Tibial nerve (tissue), 4 donors: Measurements from ENCODE around the gene TLE4. TPM values are rescaled to one million over a fixed set of nuclear protein-coding genes. Genes with fewer than 3 reads are reported as not detected.

Experiments used
- DNase-seq, 2 donors: peaks; one replicate each; pipeline ENCODE4 v3.0.0-alpha.2; 2019; ENCODE audit warnings: low spot score in 2 of 2
- H3K27ac ChIP-seq, 4 donors: fragments of 200-600 bp; sonication (generic) in 3 of 4; one replicate each; pipeline ENCODE4 v1.5.1; 2017 to 2019; ENCODE audit warnings: mild to moderate bottlenecking in 1 of 4
- H3K27me3 ChIP-seq, 2 donors: fragments of 200-600 bp; sonication (generic) in 1 of 2; one replicate each; pipeline versions ENCODE4 v1.5.1 to v1.6.0; 2017 to 2019
- H3K36me3 ChIP-seq, 3 donors: fragments of 200-600 bp; sonication (generic); one replicate each; pipeline ENCODE4 v1.5.1; 2018 to 2019
- H3K4me1 ChIP-seq, 4 donors: fragments of 200-600 bp; sonication (generic) in 3 of 4; one replicate each; pipeline ENCODE4 v1.5.1; 2017 to 2019
- H3K4me3 ChIP-seq, 4 donors: fragments of 200-600 bp; sonication (generic) in 3 of 4; one replicate each; pipeline ENCODE4 v1.5.1; 2017 to 2019; ENCODE audit warnings: mild to moderate bottlenecking in 1 of 4, moderate library complexity in 1 of 4
- H3K9me3 ChIP-seq, 4 donors: fragments of 200-600 bp; sonication (generic) in 3 of 4; one replicate each; pipeline ENCODE4 v1.5.1; 2017 to 2019
- EP300 ChIP-seq, 2 donors: sonication (generic); formaldehyde crosslinking; IDR thresholded peaks; one replicate each; pipeline ENCODE4 v1.6.1; 2017; ENCODE audit warnings: antibody characterized with exemption in 2 of 2, mild to moderate bottlenecking in 1 of 2
- POLR2A ChIP-seq, 2 donors: fragments of 450-650 bp; IDR thresholded peaks; one replicate each; pipeline ENCODE4 v1.6.1; 2017; ENCODE audit warnings: antibody characterized with exemption in 2 of 2, mild to moderate bottlenecking in 2 of 2, moderate library complexity in 2 of 2
- WGBS, 2 donors: methylation state at CpG; one replicate each; pipeline ENCODE4 v1.1.5; 2018; 5-methylcytosine and 5-hydroxymethylcytosine counted together
- total RNA-seq, 4 donors: library from RNA; depleted of rRNA; stranded (reverse); fragments of >200 nt; gene quantifications; one replicate each; pipeline ENCODE4 v1.1.0, GENCODE V29; 2016
- TF ChIP-seq, protein P1 (sequence below), 5 experiments: fragments of 200-600 bp in 3 of 5; fragments of 450-650 bp in 2 of 5; sonication (generic) in 3 of 5; IDR thresholded peaks; one replicate each; pipeline ENCODE4 v1.5.1; 2016 to 2019; ENCODE audit warnings: antibody characterized with exemption in 5 of 5, mild to moderate bottlenecking in 3 of 5, moderate library complexity in 2 of 5

TLE4 gene
- total RNA-seq, 4 donors from 2014 or later = 28.0 to 34.3 (median 29.8) TPM

DNA sequence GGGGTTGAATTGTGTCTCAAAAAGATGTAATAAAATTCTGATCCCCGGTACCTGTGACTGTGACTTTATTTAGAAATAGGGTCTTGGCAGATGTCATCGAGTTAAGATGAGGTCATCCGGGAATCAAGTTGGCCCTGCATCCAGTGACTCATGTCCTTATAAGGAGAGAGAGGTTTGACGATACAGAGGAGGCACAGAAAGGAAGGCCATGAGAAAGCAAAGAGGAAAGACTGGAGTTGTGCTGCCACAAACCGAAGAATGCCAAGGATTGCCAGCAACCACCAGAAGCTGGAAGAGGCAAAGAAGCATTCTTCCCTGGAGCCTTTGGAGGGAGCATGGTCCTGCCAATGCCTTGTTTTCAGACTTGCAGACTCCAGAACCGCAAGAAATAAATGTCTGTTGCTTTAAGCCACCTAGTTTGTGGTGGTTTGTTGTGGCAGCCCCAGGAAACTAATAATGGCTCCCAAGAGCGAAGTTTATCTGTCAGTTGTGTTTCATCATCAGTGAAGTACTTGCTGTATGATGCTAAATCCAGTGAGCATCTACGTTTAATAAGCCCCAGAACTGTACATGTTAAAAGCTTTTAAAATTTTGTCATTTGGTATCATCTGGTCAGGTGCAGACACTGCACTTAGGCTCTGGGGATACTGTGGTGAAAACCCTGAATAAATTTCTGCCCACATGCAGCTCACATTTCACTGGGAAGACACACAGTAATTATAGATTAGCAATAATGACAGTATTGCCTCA, 114.8 kb downstream of the TLE4 start:
- no peak for DNase-seq
- Histone ChIP-seq H3K4me1 (peaks cover 0 to 15% (median 0%) of the 10 kb centered on the region in 4 donors), H3K9me3 (no peaks in the 10 kb centered on the region), H3K4me3 (no peak overlapping the region), H3K27me3 (no peaks in the 10 kb centered on the region), H3K27ac (no peak overlapping the region), H3K36me3 (no peaks in the 10 kb centered on the region)
- TF ChIP-seq, protein P1, sequence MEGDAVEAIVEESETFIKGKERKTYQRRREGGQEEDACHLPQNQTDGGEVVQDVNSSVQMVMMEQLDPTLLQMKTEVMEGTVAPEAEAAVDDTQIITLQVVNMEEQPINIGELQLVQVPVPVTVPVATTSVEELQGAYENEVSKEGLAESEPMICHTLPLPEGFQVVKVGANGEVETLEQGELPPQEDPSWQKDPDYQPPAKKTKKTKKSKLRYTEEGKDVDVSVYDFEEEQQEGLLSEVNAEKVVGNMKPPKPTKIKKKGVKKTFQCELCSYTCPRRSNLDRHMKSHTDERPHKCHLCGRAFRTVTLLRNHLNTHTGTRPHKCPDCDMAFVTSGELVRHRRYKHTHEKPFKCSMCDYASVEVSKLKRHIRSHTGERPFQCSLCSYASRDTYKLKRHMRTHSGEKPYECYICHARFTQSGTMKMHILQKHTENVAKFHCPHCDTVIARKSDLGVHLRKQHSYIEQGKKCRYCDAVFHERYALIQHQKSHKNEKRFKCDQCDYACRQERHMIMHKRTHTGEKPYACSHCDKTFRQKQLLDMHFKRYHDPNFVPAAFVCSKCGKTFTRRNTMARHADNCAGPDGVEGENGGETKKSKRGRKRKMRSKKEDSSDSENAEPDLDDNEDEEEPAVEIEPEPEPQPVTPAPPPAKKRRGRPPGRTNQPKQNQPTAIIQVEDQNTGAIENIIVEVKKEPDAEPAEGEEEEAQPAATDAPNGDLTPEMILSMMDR (IDR thresholded peaks at IDR 0.05) = no peak
- TF ChIP-seq EP300 (IDR thresholded peaks at IDR 0.05) (no peak), POLR2A (IDR thresholded peaks at IDR 0.05) (no peak)
- 70% methylated on average over 8 of the region's 8 CpGs for WGBS, 2 donors

DNA sequence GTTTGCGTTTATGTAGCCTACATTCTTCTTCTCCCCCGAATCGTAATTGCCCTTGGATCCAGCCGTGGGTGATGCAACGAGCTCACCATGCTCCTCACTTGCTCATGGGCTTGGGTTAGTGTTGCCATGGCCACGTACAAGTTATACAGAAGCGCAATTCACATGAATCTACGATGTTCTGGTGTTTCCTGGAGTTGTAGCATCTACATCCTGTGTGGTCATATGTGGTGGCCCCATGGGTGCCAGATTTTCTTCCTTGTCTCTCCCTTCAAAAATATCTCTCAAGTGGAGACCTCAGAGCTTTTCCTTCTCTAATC, 115.3 kb downstream of the TLE4 start:
- Histone ChIP-seq H3K36me3 (no peaks in the 10 kb centered on the region), H3K27me3 (no peaks in the 10 kb centered on the region), H3K9me3 (no peaks in the 10 kb centered on the region), H3K4me3 (no peak overlapping the region), H3K27ac (no peak overlapping the region), H3K4me1 (peaks cover 0 to 15% (median 0%) of the 10 kb centered on the region in 4 donors)
- WGBS, 2 donors = 88 to 93% methylated on average over 8 of the region's 8 CpGs
- TF ChIP-seq EP300 (IDR thresholded peaks at IDR 0.05) (no peak), POLR2A (IDR thresholded peaks at IDR 0.05) (no peak)
- TF ChIP-seq, protein P1 (IDR thresholded peaks at IDR 0.05) = no peak
- no peak for DNase-seq

DNA sequence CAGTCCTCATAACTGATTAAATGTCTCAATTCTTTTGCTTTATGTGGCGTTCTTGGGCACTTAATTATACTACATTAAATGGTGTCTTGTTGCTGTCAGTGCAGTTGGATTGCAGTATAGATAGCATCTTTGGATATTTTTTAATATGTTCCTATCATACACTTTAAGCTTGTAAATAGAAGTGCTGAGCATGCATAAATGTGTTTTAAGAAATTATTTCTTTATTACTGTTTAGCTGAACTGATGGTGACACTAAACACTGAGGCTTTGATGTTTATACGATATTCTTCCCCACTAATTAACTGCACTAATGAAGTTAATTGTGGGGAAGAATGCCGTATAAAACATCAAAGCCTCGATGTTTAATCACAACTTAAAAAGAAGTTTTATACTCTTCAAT, 116.6 kb downstream of the TLE4 start:
- H3K36me3 ChIP-seq = no peaks in the 10 kb centered on the region
- H3K4me1 ChIP-seq = peaks cover 0 to 15% (median 0%) of the 10 kb centered on the region in 4 donors
- no peaks in the 10 kb centered on the region for H3K9me3 ChIP-seq
- TF ChIP-seq POLR2A (IDR thresholded peaks at IDR 0.05) (no peak), EP300 (IDR thresholded peaks at IDR 0.05) (no peak)
- TF ChIP-seq, protein P1 (IDR thresholded peaks at IDR 0.05) = no peak
- no peaks in the 10 kb centered on the region for H3K27me3 ChIP-seq
- 73 to 75% methylated on average over 4 of the region's 4 CpGs for WGBS, 2 donors
- H3K4me3 ChIP-seq = no peak overlapping the region
- no peak for DNase-seq
- H3K27ac ChIP-seq = no peak overlapping the region

DNA sequence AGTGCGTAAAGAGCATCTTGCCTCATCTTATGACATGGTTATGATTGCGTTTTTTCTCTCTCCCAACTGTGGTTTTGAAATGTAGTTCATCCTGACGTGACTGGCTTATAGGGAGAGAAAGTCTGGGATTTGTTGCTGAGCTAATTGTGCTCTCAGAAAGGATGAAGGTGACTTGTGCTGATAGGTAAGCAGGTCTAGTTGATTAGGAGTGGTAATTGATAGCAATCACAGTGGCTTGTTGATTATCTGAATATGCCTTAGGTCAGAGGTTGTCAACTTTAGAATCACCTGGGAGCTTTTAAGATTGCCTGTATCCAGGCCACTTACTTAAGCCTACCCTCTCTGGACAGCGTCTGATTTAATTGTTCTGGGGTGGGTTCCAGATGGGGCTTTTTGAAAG, 117.8 kb downstream of the TLE4 start:
- no peak for DNase-seq
- Histone ChIP-seq H3K4me1 (peaks cover 0 to 15% (median 0%) of the 10 kb centered on the region in 4 donors), H3K9me3 (no peaks in the 10 kb centered on the region), H3K4me3 (no peak overlapping the region), H3K27me3 (no peaks in the 10 kb centered on the region), H3K36me3 (no peaks in the 10 kb centered on the region), H3K27ac (no peak overlapping the region)
- WGBS, 2 donors = 87 to 94% methylated on average over 4 of the region's 4 CpGs
- TF ChIP-seq, protein P1 (IDR thresholded peaks at IDR 0.05) = no peak
- no peak for TF ChIP-seq EP300 (IDR thresholded peaks at IDR 0.05)
- no peak for TF ChIP-seq POLR2A (IDR thresholded peaks at IDR 0.05)

DNA sequence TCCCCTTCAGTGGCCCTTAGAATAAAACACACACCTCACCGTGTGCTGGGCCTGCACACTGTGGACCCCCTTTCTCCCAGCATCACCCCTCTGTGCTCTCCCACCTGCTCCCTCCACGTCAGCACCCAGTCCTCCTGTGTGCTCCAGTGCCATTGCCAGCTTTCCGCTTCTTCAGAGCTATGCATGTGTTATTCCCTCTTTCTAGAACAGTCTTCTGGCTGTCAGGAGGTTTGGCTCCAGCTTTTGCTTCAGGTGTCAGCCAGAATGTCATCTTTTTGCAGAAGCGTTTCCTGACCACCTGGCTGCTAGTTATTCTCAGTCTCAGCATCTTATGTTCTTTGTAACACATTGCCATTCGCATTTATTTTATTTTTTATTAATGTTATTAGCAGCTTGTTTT, 119.7 kb downstream of the TLE4 start:
- H3K4me1 ChIP-seq = peaks cover 0 to 5% (median 0%) of the 10 kb centered on the region in 4 donors
- no peak overlapping the region for H3K4me3 ChIP-seq
- H3K9me3 ChIP-seq = no peaks in the 10 kb centered on the region
- 96 to 98% methylated on average over 5 of the region's 5 CpGs for WGBS, 2 donors
- no peak for DNase-seq
- H3K27me3 ChIP-seq = no peaks in the 10 kb centered on the region
- H3K36me3 ChIP-seq = no peaks in the 10 kb centered on the region
- TF ChIP-seq, protein P1 (IDR thresholded peaks at IDR 0.05) = no peak
- no peak for TF ChIP-seq POLR2A (IDR thresholded peaks at IDR 0.05)
- TF ChIP-seq EP300 (IDR thresholded peaks at IDR 0.05) = no peak
- no peak overlapping the region for H3K27ac ChIP-seq
